ENCODE measurements around the gene C12orf57.
A peak's percentile ranks its signal among the peaks of the same experiment; 100 is the strongest.

The C12orf57 gene

GRCh38 chr12:6965026-6965661 lies 21.3 kb downstream of the C12orf57 start:
- peaks cover 35% of the 10 kb centered on the region for H3K4me1 ChIP-seq
- H3K27me3 ChIP-seq = no peaks in the 10 kb centered on the region
- peak; percentile 94 for TF ChIP-seq CTCF (IDR thresholded peaks at IDR 0.05; ENCODE audit: low read depth, low read length)
- H3K4me3 ChIP-seq (ENCODE audit: low read depth, low read length) = no peak overlapping the region
- no peaks in the 10 kb centered on the region for H3K9me3 ChIP-seq
- DNase-seq = peak; percentile 91
- H3K36me3 ChIP-seq = peaks cover 54% of the 10 kb centered on the region

- Histone ChIP-seq H3K27me3 (no peaks in the 10 kb centered on the region), H3K9me3 (no peaks in the 10 kb centered on the region), H3K36me3 (peaks cover 54% of the 10 kb centered on the region), H3K4me3 (ENCODE audit: low read depth, low read length) (no peak overlapping the region), H3K4me1 (peaks cover 35% of the 10 kb centered on the region)
- DNase-seq = no peak
- no peak for TF ChIP-seq CTCF (IDR thresholded peaks at IDR 0.05; ENCODE audit: low read depth, low read length)
These were observed 21.9 kb downstream of the C12orf57 start for GRCh38 chr12:6965714-6966113.

- Histone ChIP-seq H3K36me3 (peaks cover 54% of the 10 kb centered on the region), H3K9me3 (no peaks in the 10 kb centered on the region), H3K4me1 (peaks cover 29% of the 10 kb centered on the region), H3K27me3 (no peaks in the 10 kb centered on the region), H3K4me3 (ENCODE audit: low read depth, low read length) (no peak overlapping the region)
- no peak for DNase-seq
- TF ChIP-seq CTCF (IDR thresholded peaks at IDR 0.05; ENCODE audit: low read depth, low read length) = no peak
These were observed 22.5 kb downstream of the C12orf57 start for GRCh38 chr12:6966351-6966750.

GRCh38 chr12:6967651-6968100 lies 23.9 kb downstream of the C12orf57 start:
- peaks cover 20% of the 10 kb centered on the region for H3K4me1 ChIP-seq
- no peaks in the 10 kb centered on the region for H3K9me3 ChIP-seq
- TF ChIP-seq CTCF (IDR thresholded peaks at IDR 0.05; ENCODE audit: low read depth, low read length) = no peak

GRCh38 chr12:6968426-6968825 lies 24.6 kb downstream of the C12orf57 start:
- DNase-seq = no peak
- no peak for TF ChIP-seq CTCF (IDR thresholded peaks at IDR 0.05; ENCODE audit: low read depth, low read length)
- Histone ChIP-seq H3K36me3 (peaks cover 60% of the 10 kb centered on the region), H3K4me3 (ENCODE audit: low read depth, low read length) (peak overlapping the region; percentile 100), H3K9me3 (no peaks in the 10 kb centered on the region), H3K4me1 (peaks cover 16% of the 10 kb centered on the region), H3K27me3 (no peaks in the 10 kb centered on the region)

More at GRCh38 chr12:6967651-6968100, 23.9 kb downstream of the C12orf57 start:
- H3K36me3 ChIP-seq = peaks cover 54% of the 10 kb centered on the region
- no peaks in the 10 kb centered on the region for H3K27me3 ChIP-seq
- DNase-seq = no peak
- no peak overlapping the region for H3K4me3 ChIP-seq (ENCODE audit: low read depth, low read length)

GRCh38 chr12:6970096-6970527 lies 26.3 kb downstream of the C12orf57 start:
- Histone ChIP-seq H3K27me3 (no peaks in the 10 kb centered on the region), H3K4me3 (ENCODE audit: low read depth, low read length) (peak overlapping the region; percentile 100), H3K36me3 (peaks cover 68% of the 10 kb centered on the region), H3K4me1 (peaks cover 4% of the 10 kb centered on the region; the same call in 1 of the 2 replicates), H3K9me3 (no peaks in the 10 kb centered on the region)
- DNase-seq = no peak
- no peak for TF ChIP-seq CTCF (IDR thresholded peaks at IDR 0.05; ENCODE audit: low read depth, low read length)
